ENCODE data around the gene PDX1.

- TF ChIP-seq CTCF (IDR thresholded peaks at IDR 0.05; ENCODE audit: borderline replicate concordance, extremely low read depth, low read length, poor library complexity, severe bottlenecking) (peak; percentile 86), EZH2 (IDR thresholded peaks at IDR 0.05; ENCODE audit: borderline replicate concordance, low read depth, low read length, severe bottlenecking) (peak; percentile 75)
Observed at GRCh38 chr13:27953676-27954405, 34.0 kb downstream of the PDX1 start.

Measured in DND-41 (cell line).